ENCODE data around the gene S100A5.
"Not testable (repeated sequence)": the region's sequence is repeated elsewhere in the genome, so short reads cannot be mapped to it uniquely, and the experiment has no call there.

S100A5 gene

GRCh38 chr1:153532181-153532580 lies 8.6 kb downstream of the S100A5 start:
- no peak for DNase-seq

GRCh38 chr1:153531638-153532037 lies 9.1 kb downstream of the S100A5 start:
- DNase-seq = no peak

GRCh38 chr1:153527683-153528040 lies 13.1 kb downstream of the S100A5 start:
- DNase-seq = no peak

DNA sequence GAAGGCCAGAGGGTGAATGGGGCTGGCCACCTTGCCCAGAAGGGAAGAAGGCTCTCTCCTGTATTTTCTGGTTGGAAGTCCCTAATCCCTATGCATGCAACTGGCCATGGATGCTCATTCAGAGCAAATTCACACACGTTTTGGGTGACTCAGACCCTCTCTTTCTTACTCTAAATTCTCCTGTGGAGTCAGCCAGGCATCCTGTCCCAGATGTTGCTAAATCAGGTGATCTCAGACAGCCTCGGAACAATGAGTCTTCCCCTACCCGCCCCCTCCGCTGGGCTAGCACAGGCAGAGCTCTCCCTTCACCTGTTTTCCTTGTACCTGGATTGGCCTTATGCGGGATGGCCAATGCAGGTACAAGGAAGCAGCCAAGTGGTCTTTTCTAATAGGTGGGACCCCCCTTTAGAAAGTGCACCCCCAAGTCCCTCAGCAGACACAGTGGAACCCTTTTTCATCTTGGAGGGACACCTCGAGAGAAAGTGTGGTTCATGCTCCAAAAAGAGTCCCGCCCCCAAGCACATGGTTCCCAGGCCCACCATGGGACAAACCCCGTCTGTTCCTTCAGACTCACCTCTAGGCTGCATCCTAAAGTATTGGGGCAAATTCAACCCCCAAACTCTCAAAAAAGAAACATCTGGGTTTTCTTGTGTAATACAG lies 13.6 kb downstream of the S100A5 start:
- no peak for DNase-seq

DNA sequence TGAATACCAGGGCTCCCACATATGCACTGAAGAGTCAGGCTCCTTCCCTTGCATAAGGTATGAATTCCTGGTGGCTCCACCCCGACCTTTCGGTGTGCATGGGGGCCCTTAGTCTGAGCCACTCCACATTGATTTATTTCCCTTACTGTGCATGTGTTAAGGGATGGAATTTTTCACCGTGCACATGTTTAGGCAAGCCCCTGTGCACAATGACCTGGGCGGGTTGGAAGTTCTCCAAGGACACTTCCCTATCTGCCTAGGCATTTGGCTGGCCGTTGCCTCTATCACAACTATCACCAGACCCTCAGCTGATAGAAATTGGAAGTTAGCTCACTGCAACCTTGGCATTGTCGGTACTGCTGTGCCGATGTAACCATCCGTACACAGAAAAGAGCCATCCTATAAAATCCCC lies 14.6 kb downstream of the S100A5 start:
- DNase-seq = no peak

- DNase-seq = no peak
Observed at GRCh38 chr1:153525088-153525728, 15.5 kb downstream of the S100A5 start.

DNA sequence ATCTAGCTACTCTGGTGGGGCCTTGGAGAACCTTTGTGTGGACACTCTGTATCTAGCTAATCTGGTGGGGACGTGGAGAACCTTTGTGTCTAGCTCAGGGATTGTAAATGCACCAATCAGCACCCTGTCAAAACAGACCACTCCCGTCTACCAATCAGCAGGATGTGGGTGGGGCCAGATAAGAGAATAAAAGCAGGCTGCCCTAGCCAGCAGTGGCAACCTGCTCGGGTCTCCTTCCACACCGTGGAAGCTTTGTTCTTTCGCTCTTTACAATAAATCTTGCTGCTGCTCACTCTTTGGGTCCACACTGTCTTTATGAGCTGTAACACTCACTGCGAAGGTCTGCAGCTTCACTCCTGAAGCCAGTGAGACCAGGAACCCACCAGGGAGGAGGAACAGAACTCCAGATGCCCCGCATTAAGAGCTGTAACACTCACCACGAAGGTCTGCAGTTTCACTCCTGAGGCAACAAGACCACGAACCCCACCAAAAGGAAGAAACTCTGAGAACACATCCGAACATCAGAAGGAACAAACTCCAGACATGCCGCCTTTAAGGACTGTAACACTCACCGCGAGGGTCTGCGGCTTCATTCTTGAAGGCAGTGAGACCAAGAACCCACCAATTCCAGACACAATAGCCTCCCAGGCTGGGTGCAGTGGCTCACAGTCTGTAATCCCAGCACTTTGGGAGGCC lies 18.2 kb downstream of the S100A5 start:
- DNase-seq = not testable (repeated sequence)

- not testable (repeated sequence) for DNase-seq
Observed at GRCh38 chr1:153521808-153522207, 18.9 kb downstream of the S100A5 start.

- no peak for DNase-seq
Observed at GRCh38 chr1:153520818-153521476, 19.8 kb downstream of the S100A5 start.

GRCh38 chr1:153520137-153520691 lies 20.5 kb downstream of the S100A5 start:
- not testable (repeated sequence) for DNase-seq

GRCh38 chr1:153519242-153519641 lies 21.5 kb downstream of the S100A5 start:
- no peak for DNase-seq

GRCh38 chr1:153515504-153516394 lies 25.0 kb downstream of the S100A5 start:
- no peak for DNase-seq

DNA sequence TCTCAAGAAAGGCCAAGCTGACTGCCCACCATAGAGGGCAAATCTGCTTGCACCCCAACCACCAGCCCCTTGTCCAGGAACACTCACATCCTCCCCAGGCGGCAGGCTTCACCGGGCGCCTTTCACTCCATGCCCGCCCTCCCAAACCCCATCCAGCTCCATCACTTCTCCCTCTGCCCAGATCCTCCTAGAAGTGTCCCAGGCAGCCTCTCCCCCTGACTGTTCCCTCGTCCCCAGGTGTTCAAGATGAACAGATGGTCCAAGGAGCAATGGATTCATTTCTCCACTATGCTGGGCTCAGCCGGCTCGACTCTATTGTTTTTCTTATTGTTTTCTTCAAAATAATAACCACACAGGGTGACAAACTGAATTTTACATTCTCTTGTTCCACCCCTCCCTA lies 27.1 kb downstream of the S100A5 start:
- no peak for DNase-seq

DNA sequence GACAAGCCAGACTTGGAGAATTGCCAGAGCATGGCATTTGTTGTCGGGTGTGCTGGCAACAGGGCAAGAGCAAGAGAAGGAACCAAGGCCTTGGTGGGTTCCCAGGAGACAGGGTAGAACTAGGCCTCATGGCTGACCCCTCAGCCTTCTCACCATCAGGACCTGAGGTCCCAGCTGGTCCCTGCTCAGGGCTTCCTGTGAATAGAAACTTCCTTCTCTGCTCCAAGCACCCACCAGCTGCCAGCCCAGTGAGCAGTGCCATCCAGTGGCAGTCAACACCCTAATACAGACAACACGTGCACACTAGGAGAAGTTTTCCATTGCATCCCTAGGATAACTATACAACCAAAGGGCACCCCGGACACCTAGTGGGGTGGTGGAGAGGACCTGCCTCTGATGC lies 27.7 kb downstream of the S100A5 start:
- no peak for DNase-seq

DNA sequence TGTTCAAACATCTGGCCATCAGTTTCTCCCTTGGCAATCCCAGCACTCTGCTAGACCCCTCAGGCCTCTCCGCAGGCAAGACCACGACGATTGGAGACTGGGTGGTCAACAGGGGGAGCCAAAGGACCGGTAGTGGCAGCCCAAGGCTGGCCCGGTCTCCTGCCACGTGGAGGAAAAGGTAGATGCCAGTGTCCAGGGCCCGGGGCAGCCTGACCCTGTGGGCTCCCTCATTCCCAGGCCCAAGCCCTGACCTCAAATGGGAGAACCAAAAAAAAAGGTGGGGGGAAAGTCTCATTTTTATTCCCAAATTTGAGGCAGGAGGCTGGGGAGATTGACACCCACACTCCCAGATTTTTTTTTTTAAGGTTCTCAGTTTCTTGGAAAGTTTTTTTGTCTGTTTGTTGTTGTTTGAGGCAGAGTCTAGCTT lies 29.7 kb downstream of the S100A5 start:
- DNase-seq = peak; percentile 22

DNA sequence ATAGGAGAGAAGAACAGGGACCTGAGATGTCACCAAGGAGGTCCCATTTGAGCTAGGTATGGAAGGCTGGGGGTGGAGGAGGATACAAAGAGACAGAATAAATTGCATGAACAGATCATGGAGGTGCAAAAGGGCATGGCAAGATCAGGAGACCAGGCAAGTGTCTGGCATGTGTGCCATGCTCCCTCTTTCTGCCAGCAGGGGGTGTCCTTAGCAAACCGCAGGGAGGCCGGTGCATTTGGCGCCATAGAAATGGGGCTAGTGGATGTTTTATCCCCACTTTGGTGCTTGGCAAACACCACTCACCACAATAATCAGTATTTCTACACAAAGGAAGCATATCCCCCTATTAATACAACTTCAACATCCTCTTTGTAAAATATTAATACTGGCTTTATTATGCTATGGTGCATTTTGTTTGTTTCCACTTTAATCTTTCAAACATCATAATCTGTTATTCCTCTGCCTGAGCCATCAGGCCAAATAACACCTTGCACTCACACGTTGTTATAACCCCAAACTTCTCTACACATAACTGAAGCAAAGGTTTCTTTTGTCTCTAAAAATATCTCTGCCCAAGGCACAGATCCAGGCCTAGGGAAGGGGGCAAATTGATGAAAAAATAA lies 30.9 kb downstream of the S100A5 start:
- no peak for DNase-seq

GRCh38 chr1:153509036-153509435 lies 31.7 kb downstream of the S100A5 start:
- no peak for DNase-seq

GRCh38 chr1:153507926-153508583 lies 32.7 kb downstream of the S100A5 start:
- no peak for DNase-seq

- DNase-seq = no peak
Observed at GRCh38 chr1:153506831-153507413, 33.8 kb downstream of the S100A5 start.

DNA sequence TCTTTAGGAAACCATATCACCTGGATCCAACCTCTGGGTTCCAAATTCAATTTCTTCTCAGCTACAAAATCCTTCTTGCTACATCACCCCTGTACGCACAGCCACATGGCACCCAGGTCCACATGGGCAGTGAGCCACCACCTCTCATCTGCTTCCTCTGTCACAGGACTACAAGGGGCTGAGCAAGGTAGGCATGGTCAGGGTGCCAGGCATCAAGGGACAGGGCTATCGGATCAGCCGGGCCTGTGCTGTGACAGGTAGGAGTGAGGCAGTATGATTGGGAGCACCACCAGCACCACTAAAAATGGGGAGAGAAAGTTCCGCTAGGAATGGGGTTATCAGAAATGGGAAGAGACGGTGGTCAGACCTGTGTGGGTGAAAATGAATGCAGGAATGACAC lies 34.3 kb downstream of the S100A5 start:
- no peak for DNase-seq

GRCh38 chr1:153505576-153505975 lies 35.2 kb downstream of the S100A5 start:
- no peak for DNase-seq
